Stimulated activated CD4-positive, alpha-beta T cell treated with anti-CD3 and anti-CD28 coated beads, Interleukin-2, amount 100 ng/mL, for 48 hours (primary cell): ENCODE data around the gene FOXK1.
A peak's percentile ranks its signal among the peaks of the same experiment; 100 is the strongest.
"Not testable (repeated sequence)": the region's sequence is repeated elsewhere in the genome, so short reads cannot be mapped to it uniquely, and the experiment has no call there.

Source experiments
- DNase-seq, 2 donors: peaks; one replicate each; pipeline ENCODE4 v3.0.0-alpha.2; 2020

The FOXK1 gene

DNA sequence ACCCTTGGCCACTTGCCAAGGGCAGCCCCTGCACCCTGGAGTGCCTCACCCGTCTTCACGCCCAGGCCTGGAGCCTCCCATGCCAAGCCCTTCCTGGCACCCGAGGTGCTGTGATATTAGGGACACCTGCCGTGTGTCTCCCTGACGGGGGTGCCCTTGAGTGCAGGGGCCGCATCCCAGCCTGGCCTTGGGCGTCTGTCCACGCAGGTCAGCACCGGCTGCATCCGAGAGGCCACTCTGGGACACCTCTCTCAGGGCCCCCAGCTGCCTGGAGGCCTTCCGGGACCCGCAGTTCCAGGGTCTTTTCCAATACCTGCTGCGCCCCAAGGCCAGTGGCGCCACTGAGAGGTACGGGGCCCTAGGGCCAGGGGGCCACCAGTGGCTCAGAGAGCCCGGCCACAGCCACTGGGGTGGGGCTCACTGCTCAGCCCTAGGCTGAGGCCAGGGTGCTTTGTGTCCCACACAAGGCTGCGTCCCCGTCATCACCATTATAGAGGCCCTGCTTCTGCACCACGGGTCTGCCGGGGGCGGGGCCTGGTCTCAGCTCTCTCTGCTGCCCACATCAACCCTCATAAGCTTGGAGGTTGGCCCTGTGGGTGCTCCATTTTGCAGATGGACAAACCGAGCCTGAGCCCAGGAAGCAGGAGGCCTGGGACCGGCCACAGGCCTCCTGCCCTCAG, 106.0 kb downstream of the FOXK1 start:
- no peak for DNase-seq

DNA sequence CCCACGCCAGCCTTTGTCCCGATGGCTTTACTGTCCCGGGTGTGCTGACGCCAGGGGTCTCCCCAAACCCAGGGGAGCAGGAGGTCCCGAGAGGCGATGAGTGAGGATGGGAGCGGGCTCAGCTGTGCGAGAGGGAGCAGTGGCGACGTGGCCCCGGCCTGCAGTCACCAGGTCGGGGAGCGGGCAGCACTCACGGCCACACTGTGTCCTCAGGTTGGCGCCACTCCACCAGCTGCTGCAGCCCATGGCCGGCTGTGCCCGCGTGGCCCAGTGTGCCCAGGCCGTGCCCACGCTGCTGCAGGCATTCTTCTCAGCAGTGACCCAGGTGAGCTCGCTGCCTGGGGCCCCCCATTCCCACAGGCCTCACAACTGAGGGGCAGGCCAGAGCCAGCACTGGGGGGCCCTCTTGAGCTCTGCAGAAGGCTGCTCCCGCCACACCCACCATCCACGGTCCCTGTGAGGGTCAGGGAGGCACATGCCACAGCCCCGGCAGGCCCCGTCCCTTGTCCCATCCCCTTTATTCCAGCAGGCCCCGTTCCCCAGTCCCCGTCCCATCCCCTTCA, 106.6 kb downstream of the FOXK1 start:
- no peak for DNase-seq

DNA sequence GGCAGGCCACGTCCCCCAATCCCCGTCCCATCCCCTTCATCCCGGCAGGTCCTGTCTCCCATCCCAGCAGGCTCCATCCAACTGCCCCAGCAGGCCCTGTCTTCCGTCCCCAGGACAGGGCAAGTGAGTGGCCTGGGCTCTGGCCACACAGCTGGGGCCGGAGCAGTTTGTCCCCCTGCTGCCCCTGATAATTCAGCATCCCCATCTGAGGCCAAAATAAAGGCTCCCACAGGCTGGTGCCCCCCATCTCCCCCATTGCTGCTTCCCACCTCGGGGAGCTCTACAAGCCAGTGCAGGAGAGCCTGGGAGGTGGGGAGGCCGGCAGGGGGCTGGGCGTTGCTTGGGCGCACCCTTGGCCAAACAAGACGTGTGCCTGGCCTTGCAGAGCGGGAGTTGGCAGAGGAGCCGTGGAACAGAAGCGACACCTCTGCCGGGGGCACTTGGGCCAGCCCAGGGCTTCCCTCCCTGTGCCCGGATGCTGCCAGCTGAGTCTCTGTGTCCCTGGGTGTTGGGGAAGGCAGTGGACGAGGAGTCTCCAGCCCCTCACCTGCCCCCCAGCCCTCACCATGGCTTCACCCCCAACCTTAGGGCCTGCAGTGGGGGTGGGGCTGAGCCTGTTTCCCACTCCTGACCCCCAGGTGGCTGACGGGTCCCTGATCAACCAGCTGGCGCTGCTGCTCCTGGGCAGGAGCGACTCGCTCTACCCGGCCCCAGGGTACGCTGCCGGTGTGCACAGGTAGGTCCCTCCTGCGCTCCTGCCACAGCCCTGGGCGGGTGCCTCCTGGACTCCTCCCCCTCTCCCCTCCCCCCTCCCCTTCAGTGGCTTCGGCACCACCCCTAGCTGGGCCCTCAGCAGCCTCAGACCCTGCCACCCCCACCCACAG, 107.3 kb downstream of the FOXK1 start:
- DNase-seq, result no peak

DNA sequence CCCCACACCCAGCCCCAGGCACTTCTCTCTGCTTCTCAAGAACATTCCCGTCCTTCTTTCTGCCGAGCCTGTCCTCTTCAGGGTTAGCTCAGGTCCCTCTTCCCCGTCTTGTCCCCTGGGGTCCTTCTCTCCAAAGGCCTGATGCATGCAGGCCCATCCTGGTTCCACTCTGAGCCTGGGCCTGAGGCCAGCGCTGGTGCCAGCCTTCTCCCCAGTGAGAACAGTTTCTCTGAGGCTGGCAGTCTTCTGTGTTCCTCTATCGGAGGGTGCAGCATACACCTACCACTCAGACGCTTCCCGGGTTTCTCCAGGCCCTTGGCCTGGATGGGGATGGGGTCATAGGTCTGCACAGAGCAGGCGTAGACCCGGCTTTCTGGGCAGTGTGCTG, 108.0 kb downstream of the FOXK1 start:
- DNase-seq, result no peak

DNA sequence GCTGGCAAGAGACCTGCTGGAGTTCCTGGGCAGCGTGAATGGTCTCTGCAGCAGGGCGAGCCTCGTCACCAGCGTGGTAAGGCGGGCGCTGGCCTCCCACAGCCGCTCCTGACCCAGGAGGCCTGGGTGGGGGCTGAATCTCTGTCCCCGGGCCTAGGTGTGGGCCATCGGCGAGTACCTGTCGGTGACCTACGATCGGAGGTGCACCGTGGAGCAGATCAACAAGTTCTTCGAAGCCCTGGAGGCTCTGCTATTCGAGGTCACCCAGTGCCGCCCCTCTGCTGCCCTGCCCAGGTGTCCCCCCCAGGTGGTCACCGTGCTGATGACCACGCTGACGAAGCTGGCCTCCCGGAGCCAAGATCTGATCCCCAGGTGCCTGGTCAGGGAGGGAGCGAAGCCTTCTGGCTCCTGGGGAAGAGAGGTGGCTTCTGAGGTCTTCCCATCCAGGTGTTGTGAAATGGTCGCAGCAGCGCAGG, 108.5 kb downstream of the FOXK1 start:
- DNase-seq, result no peak

DNA sequence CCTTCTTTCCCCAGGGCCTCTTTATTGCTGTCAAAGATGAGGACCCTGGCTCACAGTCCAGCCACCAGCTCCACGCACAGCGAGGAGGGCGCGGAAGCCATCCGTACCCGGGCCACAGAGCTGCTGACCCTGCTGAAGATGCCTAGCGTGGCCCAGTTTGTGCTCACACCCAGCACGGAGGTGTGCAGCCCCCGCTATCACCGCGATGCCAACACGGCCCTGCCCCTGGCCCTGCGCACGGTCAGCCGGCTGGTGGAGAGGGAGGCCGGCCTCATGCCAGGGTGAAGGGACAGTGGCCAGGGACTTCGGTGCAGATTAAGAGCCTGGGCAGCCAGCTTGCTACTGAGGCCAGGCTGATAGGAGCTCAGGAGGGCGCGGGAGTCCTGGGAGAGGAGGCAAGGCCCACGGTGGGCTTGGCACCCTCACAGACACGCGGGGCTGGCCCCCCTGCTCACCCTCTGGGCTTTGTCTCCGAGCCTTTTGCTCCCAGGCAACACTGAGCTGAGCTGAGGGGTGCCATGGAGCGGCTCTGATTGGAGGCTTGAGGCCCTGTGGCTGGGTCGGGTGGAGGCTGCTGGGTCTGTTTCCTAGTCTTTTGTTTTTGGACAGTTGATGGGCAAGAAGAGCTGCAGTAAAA, 109.1 kb downstream of the FOXK1 start:
- DNase-seq, result no peak

DNA sequence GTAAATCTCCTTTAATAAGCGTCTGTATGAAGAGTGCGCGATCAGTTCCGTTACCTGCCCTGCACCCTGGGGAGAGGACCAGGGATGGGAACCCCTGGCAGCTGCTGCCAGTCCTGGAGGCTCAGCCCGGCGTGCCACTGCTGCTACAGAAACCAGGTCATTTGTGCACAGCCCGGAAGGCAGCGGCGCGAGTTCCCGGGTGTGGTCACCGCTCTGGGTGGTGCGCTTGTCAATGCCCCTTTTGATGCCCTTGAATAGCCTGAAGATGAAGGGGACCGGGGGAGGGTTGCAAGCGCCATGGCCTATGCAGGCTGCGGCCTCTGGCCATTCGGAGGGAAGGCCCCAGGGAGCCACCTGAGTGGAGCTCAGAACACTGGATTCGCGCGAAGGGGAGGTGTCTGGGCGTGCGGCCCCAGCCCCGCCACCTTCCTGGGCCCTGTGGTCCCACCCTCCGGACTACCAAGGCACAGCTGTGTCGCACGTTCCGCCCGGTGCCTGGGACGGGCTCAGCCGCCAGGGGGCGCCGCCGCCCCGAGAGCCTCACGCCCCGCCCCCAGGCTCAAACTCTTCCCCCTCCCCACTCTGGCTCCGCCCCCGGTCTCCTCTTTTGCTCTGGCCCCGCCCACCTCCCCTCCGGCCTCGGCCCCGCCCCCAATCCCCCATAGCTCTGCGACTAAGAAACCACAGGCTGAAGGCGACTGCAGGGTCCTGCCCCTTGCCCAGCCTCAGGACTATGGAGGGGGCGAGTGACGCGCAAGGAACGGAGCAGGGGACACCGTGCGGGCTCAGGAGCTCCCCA, 109.8 kb downstream of the FOXK1 start:
- peak; percentile 79 to 86 for DNase-seq

DNA sequence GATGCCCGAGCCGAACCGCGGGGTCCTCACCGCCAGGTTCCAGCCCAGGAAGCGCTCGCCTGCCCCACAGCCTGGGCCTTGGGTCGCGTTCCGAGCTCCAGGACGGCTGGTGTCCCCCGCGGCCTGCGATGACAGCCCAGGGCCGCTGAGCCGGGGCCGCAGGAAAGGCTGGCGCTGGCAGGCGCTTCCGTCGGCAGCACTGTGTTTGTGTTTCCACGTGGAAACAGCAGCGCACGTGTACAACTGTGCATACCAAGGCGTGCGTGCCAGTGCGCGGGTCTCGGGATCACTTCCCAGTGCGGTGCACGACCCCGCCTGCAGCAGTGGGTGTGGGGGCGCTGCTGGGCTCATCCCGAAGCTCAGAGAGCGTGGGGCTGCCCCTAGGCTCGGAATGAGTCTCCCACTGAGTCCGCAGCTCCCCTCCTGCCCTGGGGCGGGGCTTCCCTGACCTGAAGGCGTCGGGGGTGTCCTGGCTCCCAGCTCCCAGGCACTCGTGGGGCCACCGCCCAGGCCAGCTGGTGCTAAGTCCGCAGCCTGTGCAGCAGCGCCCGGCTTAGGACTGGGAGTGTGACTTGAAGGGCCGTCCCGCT, 110.5 kb downstream of the FOXK1 start:
- no peak for DNase-seq

DNA sequence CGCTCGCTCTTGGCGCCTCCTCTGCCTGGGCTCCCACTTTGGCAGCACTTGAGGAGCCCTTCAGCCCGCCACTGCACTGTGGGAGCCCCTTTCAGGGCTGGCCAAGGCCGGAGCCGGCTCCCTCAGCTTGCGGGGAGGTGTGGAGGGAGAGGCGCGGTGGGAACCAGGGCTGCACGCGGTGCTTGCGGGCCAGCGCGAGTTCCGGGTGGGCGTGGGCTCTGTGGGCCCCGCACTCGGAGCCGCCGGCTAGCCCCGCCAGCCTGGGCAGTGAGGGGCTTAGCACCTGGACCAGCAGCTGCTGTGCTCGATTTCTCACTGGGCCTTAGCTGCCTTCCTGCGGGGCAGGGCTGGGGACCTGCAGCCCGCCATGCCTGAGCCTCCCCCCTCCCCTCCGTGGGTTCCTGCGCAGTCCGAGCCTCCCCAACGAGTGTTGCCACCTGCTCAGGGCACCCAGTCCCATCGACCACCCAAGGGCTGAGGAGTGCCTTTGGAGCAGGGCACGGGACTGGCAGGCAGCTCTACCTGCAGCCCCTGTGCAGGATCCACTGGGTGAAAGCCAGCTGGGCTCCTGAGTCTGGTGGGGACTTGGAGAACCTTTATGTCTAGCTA, 111.4 kb downstream of the FOXK1 start:
- not testable (repeated sequence) for DNase-seq

DNA sequence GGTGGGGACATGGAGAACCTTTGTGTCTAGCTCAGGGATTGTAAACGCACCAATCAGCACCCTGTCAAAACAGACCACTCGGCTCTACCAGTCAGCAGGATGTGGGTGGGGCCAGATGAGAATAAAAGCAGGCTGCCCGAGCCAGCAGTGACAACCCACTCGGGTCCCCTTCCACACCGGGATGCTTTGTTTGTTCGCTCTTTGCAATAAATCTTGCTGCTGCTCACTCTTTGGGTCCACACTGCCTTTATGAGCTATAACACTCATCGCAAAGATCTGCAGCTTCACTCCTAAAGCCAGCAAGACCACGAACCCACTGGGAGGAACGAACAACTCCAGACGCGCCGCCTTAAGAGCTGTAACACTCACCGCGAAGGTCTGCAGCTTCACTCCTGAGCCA, 112.1 kb downstream of the FOXK1 start:
- not testable (repeated sequence) for DNase-seq

DNA sequence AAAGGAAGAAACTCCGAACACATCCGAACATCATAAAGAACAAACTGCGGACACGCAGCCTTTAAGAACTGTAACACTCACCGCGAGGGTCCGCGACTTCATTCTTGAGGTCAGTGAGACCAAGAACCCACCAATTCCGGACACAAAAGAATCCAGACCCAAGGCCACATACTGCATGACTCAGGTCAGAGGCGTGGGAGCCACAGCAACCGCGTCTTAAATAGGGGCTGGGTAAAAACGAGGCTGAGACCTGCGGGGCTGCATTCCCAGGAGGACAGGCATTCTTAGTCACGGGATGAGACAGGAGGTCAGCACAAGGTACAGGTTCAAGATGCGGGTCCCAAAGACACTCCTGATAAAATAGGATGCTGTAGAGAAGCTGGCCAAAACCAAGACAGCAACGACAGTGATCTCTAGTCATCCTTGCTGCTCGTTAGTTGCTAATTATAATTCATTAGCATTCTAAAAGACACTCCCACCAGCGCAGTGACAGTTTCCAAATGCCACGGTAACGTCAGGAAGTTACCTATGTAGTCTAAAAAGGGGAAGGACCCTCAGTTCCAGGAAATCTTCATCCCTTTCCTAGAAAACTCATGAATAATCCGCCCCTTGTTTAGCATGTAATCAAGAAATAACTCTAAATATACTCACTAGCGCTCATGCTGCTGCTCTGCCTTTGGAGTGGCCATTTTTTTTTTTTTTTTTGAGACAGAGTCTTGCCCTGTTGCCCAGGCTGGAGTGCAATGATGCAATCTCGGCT, 112.7 kb downstream of the FOXK1 start:
- no peak for DNase-seq

DNA sequence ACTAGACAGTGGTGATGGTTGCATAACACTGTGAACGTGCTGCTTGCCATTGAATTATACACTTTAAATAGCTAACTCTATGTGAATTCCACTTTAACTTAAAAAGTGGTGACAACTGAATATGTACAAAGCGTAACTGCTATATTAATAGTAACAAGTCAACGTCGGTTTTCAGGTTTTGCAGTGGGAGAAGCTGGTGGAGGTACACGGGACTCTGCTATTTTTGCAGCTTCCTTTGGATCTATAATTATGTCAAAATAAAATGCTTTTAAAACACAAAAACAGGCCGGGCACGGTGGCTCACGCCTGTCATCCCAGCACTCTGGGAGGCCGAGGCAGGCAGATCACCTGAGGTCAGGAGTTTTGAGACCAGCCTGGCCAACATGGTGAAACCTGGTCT, 114.4 kb downstream of the FOXK1 start:
- no peak for DNase-seq

DNA sequence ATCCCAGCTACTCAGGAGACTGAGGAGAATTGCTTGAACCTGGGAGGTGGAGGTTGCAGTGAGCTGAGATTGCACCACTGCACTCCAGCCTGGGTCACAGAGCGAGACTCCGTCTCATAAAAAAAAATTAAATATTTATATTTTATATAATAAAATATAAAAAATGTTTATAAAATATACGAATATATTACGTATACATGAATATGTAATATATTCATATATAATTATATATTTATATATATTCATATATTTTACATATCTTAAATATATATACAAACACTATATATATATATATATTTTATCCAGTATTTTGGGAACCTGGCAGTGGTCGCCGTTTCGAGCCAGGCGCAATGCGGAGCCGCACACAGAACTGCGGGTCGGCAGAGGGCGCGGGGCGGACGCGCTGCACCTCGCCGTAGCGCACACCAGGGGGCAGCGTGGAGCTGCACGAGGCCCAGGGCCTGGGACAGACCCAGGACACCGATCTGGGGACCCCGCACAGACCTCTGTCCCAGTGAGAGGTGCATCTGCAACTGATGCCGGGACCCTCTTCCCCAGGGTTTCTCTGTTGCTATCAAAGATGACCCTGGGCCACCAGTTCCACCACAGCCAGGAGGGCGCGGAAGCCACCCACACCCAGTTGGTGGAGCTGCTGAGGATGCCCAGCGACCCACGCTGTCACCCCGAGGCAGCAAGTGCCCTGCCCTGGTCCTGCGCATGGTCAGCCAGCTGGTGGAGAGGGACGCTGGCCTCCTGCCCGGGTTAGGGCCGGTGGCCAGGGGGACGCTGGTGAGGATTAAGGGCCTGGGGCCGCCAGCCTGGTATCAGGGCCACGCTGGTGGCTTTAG, 116.0 kb downstream of the FOXK1 start:
- peak; percentile 70 to 81 for DNase-seq

DNA sequence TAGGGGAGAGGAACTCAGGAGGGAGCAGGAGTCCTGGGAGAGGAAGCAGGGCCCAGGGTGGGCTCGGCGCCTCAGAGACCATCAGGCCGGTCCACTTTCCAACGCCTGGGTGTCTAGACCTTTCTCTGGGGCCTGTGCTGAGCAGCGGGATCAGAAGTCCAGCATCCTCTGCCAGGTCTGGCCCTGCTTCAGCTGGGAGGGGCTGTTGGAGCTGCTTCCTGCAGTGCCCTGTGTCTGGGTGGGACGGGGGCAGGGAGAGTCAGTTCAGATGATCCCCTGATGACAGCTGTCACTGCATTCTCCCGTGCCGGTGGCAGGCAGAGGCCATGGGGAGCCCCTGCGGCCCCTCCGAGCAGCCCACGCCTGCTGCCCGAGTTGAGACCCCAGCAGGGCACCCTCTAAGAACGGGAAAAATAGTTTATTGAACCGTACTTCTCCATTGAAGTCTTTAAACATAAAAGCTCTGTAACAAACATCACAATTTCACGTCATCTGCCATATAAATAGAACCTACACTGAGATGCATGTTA, 116.7 kb downstream of the FOXK1 start:
- no peak for DNase-seq

DNA sequence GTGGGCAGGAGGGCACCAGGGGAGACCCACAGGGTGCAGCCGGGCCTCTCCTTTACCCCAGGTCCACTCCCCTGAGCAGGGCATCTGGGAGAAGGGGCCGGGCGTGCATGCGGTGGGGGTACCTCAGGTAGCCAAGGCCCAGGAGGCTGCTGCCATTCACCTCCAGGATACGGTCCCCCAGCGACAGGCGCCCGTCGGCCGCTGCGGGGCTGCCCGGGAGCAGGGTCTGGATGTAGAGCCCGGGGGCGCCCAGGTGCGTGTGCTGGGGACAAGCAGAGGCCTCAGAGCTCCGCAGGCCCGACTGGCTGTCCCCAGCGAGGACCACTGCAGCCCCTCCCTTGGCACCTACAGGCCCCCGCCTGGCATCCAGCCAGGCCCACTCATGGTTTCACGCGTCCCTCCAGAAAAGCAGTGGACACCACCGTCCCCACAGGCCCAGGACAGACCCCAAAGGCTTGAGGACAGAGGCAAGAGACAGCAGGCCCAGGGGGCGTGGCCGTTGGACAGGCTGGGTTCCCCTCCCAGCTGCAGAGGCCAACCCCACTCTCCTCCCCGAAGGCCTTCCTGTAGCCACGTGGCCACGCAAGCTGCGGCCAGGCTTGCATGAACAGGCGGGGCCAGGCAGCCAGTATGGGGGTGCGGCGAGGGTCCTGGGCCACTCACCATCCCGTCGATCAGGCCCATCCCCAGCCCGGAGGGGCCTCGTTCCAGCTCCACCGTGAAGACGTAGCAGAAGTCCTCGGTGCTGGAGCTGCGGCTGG, 117.6 kb downstream of the FOXK1 start:
- no peak for DNase-seq

DNA sequence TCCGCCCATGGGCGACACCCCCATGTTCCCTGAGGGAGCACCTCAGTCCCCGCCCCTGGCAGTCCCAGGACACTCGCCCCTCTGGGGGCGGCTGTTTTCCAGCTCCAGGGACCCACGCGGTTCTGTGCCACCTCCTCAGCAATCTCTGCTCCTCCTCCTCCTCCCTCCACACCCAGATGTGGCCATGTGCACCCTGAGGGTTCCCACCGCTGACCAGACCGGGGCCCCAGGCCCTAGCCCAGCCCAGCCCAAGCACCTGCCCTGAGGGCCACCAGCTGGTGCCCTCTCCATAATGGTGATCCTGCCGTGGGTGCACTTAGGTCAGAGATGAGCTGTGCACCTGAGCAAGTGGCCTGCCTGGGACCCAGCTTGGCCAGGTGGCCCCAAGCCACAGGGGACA, 118.4 kb downstream of the FOXK1 start:
- DNase-seq, result no peak

DNA sequence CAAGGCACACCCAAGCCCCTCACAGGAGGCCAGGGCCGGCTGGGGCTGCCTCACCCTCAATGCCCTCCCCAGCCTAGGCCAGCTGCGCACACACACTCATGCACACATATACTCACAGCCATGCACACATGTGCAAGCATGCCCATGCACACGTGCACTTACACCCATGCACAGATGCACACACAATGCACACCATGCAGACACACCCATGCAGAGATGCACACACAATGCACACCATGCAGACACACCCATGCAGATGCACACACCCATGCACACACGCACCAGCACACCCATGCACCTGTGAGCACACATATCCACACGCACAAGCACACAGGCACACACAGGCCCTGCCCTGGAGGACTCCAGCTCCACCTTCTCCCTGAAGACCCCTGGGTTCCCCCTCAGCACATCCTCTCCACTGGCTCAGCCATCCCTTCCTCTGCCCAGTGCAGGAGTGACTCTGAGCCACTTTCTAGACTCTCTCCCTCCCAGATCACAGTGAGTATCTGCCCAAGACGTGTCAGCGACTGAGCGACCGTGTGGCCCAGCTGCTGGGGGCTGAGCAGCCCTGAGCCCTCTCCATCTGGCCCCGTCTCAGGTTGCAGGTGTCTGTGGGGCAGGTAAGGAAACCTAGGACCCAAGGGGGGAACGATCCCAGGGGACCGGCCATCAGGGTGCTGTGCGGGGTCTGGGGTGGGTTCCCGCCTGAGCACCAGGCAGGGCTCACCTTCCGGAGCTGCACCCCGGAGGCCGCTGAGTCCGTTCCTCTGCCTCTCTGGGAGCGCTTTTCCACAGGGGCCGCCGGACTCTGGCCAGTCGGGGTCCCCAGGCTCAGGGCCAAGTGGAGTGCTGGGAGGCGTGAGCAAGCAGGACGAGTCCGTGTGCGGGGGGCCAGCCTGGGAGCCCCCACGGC, 119.1 kb downstream of the FOXK1 start:
- no peak for DNase-seq

DNA sequence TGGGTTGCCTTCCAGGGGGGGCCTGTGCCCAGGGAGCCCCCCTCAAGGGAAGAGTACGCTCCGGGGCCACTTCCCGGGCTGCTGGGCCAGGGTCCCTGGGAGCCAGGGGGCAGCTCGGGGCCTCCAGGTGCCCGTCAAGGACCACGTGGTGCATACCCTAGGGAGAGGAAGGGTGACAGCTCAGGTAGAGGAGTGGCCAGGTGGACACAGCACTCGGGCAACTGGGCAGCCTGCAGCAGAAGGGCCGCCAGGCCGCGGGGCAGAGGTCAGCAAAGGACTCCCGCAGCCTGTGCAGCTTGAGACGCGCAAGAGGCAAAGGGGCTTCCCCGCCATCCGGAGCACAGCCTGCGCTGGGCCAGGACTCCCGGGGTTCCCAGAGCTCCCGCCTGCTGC, 119.7 kb downstream of the FOXK1 start:
- no peak for DNase-seq
